ENCODE measurements around the gene MTRR. TPM values are rescaled to one million over a fixed set of nuclear protein-coding genes. Genes with fewer than 3 reads are reported as not detected.
A peak's percentile ranks its signal among the peaks of the same experiment; 100 is the strongest.

The MTRR gene
- total RNA-seq, 2 donors from 2014 or later: 15.8 to 23.9 TPM

DNA sequence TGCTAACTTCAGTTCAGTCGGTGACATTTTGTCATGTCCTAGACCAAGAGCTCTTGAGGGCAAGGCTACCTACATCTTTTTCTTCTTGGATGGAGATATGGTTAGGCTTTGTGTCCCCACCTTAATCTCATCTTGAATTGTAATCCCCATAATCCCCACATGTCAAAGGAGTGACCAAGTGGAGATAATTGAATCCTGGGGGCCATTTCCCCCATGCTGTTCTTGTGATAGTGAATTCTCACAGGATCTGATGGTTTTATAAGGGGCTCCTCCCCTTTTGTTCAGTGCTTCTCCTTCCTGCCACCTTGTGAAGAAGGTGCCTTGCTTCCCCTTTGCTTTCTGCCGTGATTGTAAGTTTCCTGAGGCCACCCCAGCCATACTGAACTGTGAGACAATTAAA, 16.0 kb upstream of the MTRR start:
- Histone ChIP-seq H3K36me3 (replicated peaks in 1 of 2; ENCODE audit: insufficient read depth in 1 of 2, low read depth in 2 of 2) (peaks cover 0 to 2% of the 10 kb centered on the region in 2 donors), H3K4me3 (no peak overlapping the region), H3K9me3 (no peaks in the 10 kb centered on the region), H3K27ac (no peak overlapping the region), H3K4me1 (peaks cover 20% of the 10 kb centered on the region), H3K27me3 (no peaks in the 10 kb centered on the region)
- DNase-seq: no peak
- 86 to 95% methylated on average over 2 of the region's 2 CpGs for WGBS, 2 donors
- no peak for TF ChIP-seq CTCF (IDR thresholded peaks at IDR 0.05)
- TF ChIP-seq POLR2A (IDR thresholded peaks at IDR 0.05): no peak
- no peak for ATAC-seq
- intact Hi-C loops (cut with DNase I): no loop called here

- Histone ChIP-seq H3K9me3 (no peaks in the 10 kb centered on the region), H3K36me3 (replicated peaks in 1 of 2; ENCODE audit: insufficient read depth in 1 of 2, low read depth in 2 of 2) (peaks cover 0 to 6% of the 10 kb centered on the region in 2 donors), H3K4me3 (no peak overlapping the region), H3K27ac (no peak overlapping the region), H3K4me1 (peaks cover 20% of the 10 kb centered on the region), H3K27me3 (no peaks in the 10 kb centered on the region)
- WGBS, 2 donors: 80 to 82% methylated on average over 3 of the region's 3 CpGs
- ATAC-seq: no peak
- intact Hi-C loops (cut with DNase I): no loop called here
- DNase-seq: no peak
- TF ChIP-seq POLR2A (IDR thresholded peaks at IDR 0.05) (no peak), CTCF (IDR thresholded peaks at IDR 0.05) (no peak)
Observed at GRCh38 chr5:7855611-7856010, 13.3 kb upstream of the MTRR start.

GRCh38 chr5:7856855-7857254, 12.1 kb upstream of the MTRR start:
- Histone ChIP-seq H3K27me3 (no peaks in the 10 kb centered on the region), H3K27ac (no peak overlapping the region), H3K4me1 (peaks cover 9% of the 10 kb centered on the region), H3K9me3 (no peaks in the 10 kb centered on the region), H3K36me3 (replicated peaks in 1 of 2; ENCODE audit: insufficient read depth in 1 of 2, low read depth in 2 of 2) (peaks cover 0 to 8% of the 10 kb centered on the region in 2 donors), H3K4me3 (no peak overlapping the region)
- ATAC-seq (peak; percentile 74), DNase-seq (peak; percentile 15 to 45 (median 34))
- TF ChIP-seq POLR2A (IDR thresholded peaks at IDR 0.05) (no peak), CTCF (IDR thresholded peaks at IDR 0.05) (peak; percentile 42 to 72 (median 68))
- 93 to 100% methylated on average over 2 of the region's 2 CpGs for WGBS, 2 donors
- intact Hi-C loops (cut with DNase I): no loop called here

GRCh38 chr5:7857361-7857760, 11.6 kb upstream of the MTRR start:
- Histone ChIP-seq H3K27me3 (no peaks in the 10 kb centered on the region), H3K4me1 (peaks cover 4% of the 10 kb centered on the region), H3K36me3 (replicated peaks in 1 of 2; ENCODE audit: insufficient read depth in 1 of 2, low read depth in 2 of 2) (peaks cover 0 to 8% of the 10 kb centered on the region in 2 donors), H3K4me3 (no peak overlapping the region), H3K9me3 (no peaks in the 10 kb centered on the region), H3K27ac (no peak overlapping the region)
- TF ChIP-seq CTCF (IDR thresholded peaks at IDR 0.05): no peak
- TF ChIP-seq POLR2A (IDR thresholded peaks at IDR 0.05): no peak
- 73 to 75% methylated on average over 5 of the region's 5 CpGs for WGBS, 2 donors
- intact Hi-C loops (cut with DNase I): no loop called here
- DNase-seq: no peak
- no peak for ATAC-seq

DNA sequence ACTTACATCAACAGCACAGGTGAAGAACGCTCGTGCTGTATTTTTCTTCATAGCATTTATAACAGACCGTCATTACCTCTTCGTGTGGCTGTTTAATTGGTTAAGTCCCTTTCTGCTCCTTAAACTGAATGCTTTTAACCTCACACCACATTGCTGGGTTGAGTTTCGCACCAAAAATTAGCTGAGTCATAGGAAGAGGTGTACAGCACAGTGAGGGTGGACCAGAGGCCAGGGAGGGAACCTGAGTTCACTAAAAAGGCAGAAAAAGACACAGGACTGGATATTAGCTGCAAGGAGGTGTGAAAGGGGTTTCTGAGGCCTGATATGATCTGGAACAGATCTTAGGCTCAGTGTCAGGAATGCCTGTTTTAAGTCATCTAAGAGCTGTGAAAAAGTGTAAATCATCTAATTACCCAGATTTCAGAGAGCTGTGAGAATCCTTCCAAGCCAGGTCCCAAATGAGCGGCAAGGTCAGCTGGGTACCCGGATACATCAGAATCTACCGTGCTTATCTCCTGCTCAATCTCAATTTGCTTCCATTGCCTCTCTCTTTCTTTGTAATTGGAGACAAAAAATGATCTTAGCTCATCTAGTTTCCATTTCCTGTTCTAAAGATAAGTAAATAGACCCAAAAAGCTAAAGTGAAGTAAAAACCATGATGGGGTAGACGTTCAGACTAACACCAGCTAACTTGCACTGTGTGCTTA, 10.9 kb upstream of the MTRR start:
- no peaks in the 10 kb centered on the region for H3K9me3 ChIP-seq
- H3K36me3 ChIP-seq (replicated peaks in 1 of 2; ENCODE audit: insufficient read depth in 1 of 2, low read depth in 2 of 2): peaks cover 0 to 10% of the 10 kb centered on the region in 2 donors
- intact Hi-C loops (cut with DNase I): no loop called here
- H3K27me3 ChIP-seq: no peaks in the 10 kb centered on the region
- H3K4me1 ChIP-seq: no peaks in the 10 kb centered on the region
- TF ChIP-seq CTCF (IDR thresholded peaks at IDR 0.05) (no peak), POLR2A (IDR thresholded peaks at IDR 0.05) (no peak)
- ATAC-seq (no peak), DNase-seq (no peak)
- H3K27ac ChIP-seq: no peak overlapping the region
- 66 to 67% methylated on average over 9 of the region's 9 CpGs for WGBS, 2 donors
- no peak overlapping the region for H3K4me3 ChIP-seq

All from body of pancreas (tissue), 4 donors.